DND-41 (cell line): ENCODE data around the gene FBN1.

Experiments used
- ATAC-seq: fragments of 200-7000 bp; cut with Tn5 transposase; 3 replicates; pipeline ENCODE4 v1.9.1; 2021; ENCODE audit warnings: low read depth; ENCODE audit not compliant: insufficient read depth
- DNase-seq: peaks from one replicate; pipeline ENCODE4 v3.0.0-alpha.2; 2020
- H2AFZ ChIP-seq: 2 replicates; pipeline ENCODE4 v1.6.0; 2012; ENCODE audit warnings: low read depth, low read length
- H3K27ac ChIP-seq: 2 replicates; pipeline ENCODE4 v1.5.1; 2012; ENCODE audit warnings: low read length, inconsistent platforms
- H3K27me3 ChIP-seq: fragments of 200-600 bp; sonication (generic); 2 replicates; pipeline ENCODE4 v1.6.0; 2012; ENCODE audit warnings: low read length, mild to moderate bottlenecking, inconsistent platforms; ENCODE audit not compliant: insufficient read depth, poor library complexity
- H3K36me3 ChIP-seq: 2 replicates; pipeline ENCODE4 v1.5.1; 2012; ENCODE audit warnings: low read length, inconsistent platforms; ENCODE audit not compliant: insufficient read depth
- H3K4me1 ChIP-seq: 2 replicates; pipeline ENCODE4 v1.5.1; 2012; ENCODE audit warnings: mild to moderate bottlenecking, low read length; ENCODE audit not compliant: insufficient read depth
- H3K4me2 ChIP-seq: 2 replicates; pipeline ENCODE4 v1.6.0; 2012; ENCODE audit warnings: mild to moderate bottlenecking, moderate library complexity, low read length, inconsistent platforms; ENCODE audit not compliant: insufficient read depth
- H3K4me3 ChIP-seq, 2 experiments: fragments of 200-600 bp in 1 of 2; shearing (Covaris generic) in 1 of 2; 2 replicates each; pipeline ENCODE4 v1.5.1; 2012 to 2016; ENCODE audit warnings: inconsistent platforms in 2 of 2, low read length in 2 of 2, mild to moderate bottlenecking in 2 of 2, low read depth in 1 of 2, moderate library complexity in 1 of 2
- H3K79me2 ChIP-seq: 2 replicates; pipeline ENCODE4 v1.6.0; 2012; ENCODE audit warnings: low read length, inconsistent platforms; ENCODE audit not compliant: insufficient read depth
- H3K9ac ChIP-seq: 2 replicates; pipeline ENCODE4 v1.6.0; 2012; ENCODE audit warnings: low read depth, mild to moderate bottlenecking, inconsistent platforms, low read length, moderate library complexity
- H3K9me3 ChIP-seq: 2 replicates; pipeline ENCODE4 v1.5.1; 2012; ENCODE audit warnings: low read length, moderate library complexity, mild to moderate bottlenecking, inconsistent platforms; ENCODE audit not compliant: insufficient read depth, severe bottlenecking
- H4K20me1 ChIP-seq: 2 replicates; pipeline ENCODE4 v1.6.0; 2012; ENCODE audit warnings: low read length; ENCODE audit not compliant: insufficient read depth
- EZH2 ChIP-seq: IDR thresholded peaks from 3 replicates; pipeline ENCODE4 v1.6.1; 2012; ENCODE audit warnings: borderline replicate concordance, low read depth, mild to moderate bottlenecking, moderate library complexity, low read length, inconsistent platforms; ENCODE audit not compliant: severe bottlenecking
- TF ChIP-seq, protein P1 (sequence below): IDR thresholded peaks from 2 replicates; pipeline ENCODE4 v1.5.1; 2012; ENCODE audit warnings: borderline replicate concordance, low read length, moderate library complexity, mild to moderate bottlenecking; ENCODE audit not compliant: poor library complexity, severe bottlenecking; ENCODE audit errors: extremely low read depth

Gene FBN1

DNA sequence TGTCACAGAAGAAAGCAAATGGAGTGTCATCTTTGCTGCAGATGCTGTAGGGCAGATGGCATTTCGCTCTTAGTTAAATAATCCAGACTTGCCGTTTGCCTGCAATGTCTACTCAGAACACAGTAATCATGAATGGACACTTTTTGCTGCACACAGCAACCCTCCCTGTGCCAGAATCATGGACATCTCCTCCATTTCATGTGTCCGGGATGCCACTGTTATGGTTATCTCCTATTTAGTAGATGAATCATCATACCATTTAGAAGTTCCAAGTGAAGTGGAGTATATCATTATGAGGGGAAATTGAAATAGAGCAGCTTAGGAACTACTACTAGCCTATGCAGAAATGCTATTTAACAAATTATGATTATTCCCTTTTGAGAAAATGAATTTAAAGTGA lies 195.8 kb downstream of the FBN1 start:
- Histone ChIP-seq H3K27me3 (no peaks in the 10 kb centered on the region), H3K9ac (no peak overlapping the region), H3K4me2 (no peak overlapping the region), H2AFZ (no peak overlapping the region), H3K4me3 (no peak overlapping the region), H3K79me2 (no peaks in the 10 kb centered on the region), H4K20me1 (no peaks in the 10 kb centered on the region), H3K27ac (no peak overlapping the region), H3K36me3 (no peaks in the 10 kb centered on the region), H3K4me1 (no peaks in the 10 kb centered on the region), H3K9me3 (no peaks in the 10 kb centered on the region)
- TF ChIP-seq, protein P1, sequence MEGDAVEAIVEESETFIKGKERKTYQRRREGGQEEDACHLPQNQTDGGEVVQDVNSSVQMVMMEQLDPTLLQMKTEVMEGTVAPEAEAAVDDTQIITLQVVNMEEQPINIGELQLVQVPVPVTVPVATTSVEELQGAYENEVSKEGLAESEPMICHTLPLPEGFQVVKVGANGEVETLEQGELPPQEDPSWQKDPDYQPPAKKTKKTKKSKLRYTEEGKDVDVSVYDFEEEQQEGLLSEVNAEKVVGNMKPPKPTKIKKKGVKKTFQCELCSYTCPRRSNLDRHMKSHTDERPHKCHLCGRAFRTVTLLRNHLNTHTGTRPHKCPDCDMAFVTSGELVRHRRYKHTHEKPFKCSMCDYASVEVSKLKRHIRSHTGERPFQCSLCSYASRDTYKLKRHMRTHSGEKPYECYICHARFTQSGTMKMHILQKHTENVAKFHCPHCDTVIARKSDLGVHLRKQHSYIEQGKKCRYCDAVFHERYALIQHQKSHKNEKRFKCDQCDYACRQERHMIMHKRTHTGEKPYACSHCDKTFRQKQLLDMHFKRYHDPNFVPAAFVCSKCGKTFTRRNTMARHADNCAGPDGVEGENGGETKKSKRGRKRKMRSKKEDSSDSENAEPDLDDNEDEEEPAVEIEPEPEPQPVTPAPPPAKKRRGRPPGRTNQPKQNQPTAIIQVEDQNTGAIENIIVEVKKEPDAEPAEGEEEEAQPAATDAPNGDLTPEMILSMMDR = no peak
- no peak for TF ChIP-seq EZH2
- DNase-seq (no peak), ATAC-seq (no peak)

DNA sequence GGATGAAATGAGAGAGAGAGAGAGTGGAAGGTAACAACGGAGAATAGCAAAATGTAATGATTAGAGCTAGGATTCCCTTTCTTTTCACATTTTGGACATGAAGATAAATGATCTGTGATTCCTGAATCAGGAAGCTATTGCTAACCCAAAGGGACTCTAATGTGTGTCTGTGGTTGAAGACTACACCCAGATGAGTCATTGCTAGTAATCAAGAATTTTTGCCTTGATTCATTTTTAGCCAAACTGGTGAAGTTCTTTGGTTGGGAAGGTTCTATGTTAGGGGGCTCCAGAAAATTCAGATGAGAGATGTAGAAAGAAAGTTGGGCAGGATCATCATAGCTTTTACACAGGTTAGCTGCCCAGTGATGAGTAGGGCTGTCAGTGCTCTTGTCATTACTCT lies 197.9 kb downstream of the FBN1 start:
- Histone ChIP-seq H3K27me3 (no peaks in the 10 kb centered on the region), H3K36me3 (no peaks in the 10 kb centered on the region), H2AFZ (no peak overlapping the region), H3K9me3 (no peaks in the 10 kb centered on the region), H3K27ac (no peak overlapping the region), H3K79me2 (no peaks in the 10 kb centered on the region), H3K9ac (no peak overlapping the region), H3K4me2 (no peak overlapping the region), H3K4me1 (no peaks in the 10 kb centered on the region), H4K20me1 (no peaks in the 10 kb centered on the region), H3K4me3 (no peak overlapping the region)
- no peak for TF ChIP-seq EZH2
- TF ChIP-seq, protein P1 = no peak
- DNase-seq (no peak), ATAC-seq (no peak)

DNA sequence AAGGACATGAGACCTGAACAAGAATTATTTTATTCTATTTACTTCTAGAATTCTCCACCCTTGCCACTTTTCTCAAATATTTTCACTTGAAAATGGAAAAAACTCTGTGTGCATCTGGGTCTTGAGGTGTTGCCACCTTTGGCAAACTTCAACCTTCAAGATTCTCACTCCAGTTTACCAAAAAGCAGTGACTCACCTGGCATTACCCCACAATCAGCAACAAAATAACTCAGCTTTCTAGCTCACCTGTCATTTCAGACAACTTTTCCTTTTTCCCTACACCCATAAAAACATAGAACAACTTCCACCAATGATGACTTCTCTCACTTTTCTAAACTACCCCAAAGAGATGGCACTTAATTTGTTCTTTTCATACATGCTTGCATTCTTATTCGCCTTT lies 198.5 kb downstream of the FBN1 start:
- H3K4me2 ChIP-seq = no peak overlapping the region
- no peak overlapping the region for H3K4me3 ChIP-seq
- DNase-seq = no peak
- H3K4me1 ChIP-seq = no peaks in the 10 kb centered on the region
- H3K36me3 ChIP-seq = no peaks in the 10 kb centered on the region
- H2AFZ ChIP-seq = no peak overlapping the region
- TF ChIP-seq, protein P1 = no peak
- TF ChIP-seq EZH2 = no peak
- no peaks in the 10 kb centered on the region for H3K27me3 ChIP-seq
- no peaks in the 10 kb centered on the region for H3K79me2 ChIP-seq
- no peak overlapping the region for H3K9ac ChIP-seq
- no peak overlapping the region for H3K27ac ChIP-seq
- no peak for ATAC-seq
- no peaks in the 10 kb centered on the region for H4K20me1 ChIP-seq
- H3K9me3 ChIP-seq = no peaks in the 10 kb centered on the region

DNA sequence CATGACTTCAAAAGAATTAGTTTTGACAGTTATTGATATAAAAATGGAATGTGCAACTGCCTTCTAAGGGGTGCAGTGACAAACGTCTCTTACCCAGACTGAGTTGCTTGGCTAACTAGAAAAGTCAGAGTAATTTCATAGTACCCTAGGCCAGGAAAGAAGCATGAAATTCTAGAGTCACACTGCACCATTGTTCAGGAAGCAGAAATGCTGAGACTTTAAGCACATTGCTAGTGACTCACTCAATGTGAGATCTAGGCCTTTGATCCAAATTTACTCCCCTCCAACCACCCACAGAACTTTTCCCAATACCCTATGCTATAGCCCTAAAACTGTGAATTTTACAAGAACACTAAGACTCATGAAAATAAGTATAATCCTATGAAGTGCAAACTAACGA lies 203.5 kb downstream of the FBN1 start:
- Histone ChIP-seq H4K20me1 (no peaks in the 10 kb centered on the region), H3K36me3 (no peaks in the 10 kb centered on the region), H3K9me3 (no peaks in the 10 kb centered on the region), H3K27ac (no peak overlapping the region), H3K9ac (no peak overlapping the region), H2AFZ (no peak overlapping the region), H3K4me2 (no peak overlapping the region), H3K27me3 (no peaks in the 10 kb centered on the region), H3K4me3 (no peak overlapping the region), H3K79me2 (no peaks in the 10 kb centered on the region), H3K4me1 (no peaks in the 10 kb centered on the region)
- DNase-seq (no peak), ATAC-seq (no peak)
- TF ChIP-seq, protein P1 = no peak
- no peak for TF ChIP-seq EZH2
